Fibroblast of villous mesenchyme (primary cell): Measurements from ENCODE around the gene TMEM147. TPM values are rescaled to one million over a fixed set of nuclear protein-coding genes. Genes with fewer than 3 reads are reported as not detected.
A peak's percentile ranks its signal among the peaks of the same experiment; 100 is the strongest.

Experiments
- DNase-seq: peaks from one replicate; pipeline ENCODE4 v3.0.0-alpha.2; 2010; ENCODE audit warnings: low read depth
- H3K4me3 ChIP-seq: 2 replicates; pipeline ENCODE4 v1.5.1; 2011; ENCODE audit warnings: low read depth, mild to moderate bottlenecking, low read length
- total RNA-seq: library from RNA; depleted of rRNA; stranded (reverse); fragments of >200 nt; gene quantifications from 2 replicates; pipeline ENCODE4 v1.2.3, GENCODE V29; 2012
- TF ChIP-seq, protein P1 (sequence below): IDR thresholded peaks from 2 replicates; pipeline ENCODE4 v1.5.1; 2012; ENCODE audit warnings: low read depth, mild to moderate bottlenecking, low read length; ENCODE audit not compliant: insufficient read depth

Gene TMEM147
- total RNA-seq, 1 donor, result 81.2 TPM

DNA sequence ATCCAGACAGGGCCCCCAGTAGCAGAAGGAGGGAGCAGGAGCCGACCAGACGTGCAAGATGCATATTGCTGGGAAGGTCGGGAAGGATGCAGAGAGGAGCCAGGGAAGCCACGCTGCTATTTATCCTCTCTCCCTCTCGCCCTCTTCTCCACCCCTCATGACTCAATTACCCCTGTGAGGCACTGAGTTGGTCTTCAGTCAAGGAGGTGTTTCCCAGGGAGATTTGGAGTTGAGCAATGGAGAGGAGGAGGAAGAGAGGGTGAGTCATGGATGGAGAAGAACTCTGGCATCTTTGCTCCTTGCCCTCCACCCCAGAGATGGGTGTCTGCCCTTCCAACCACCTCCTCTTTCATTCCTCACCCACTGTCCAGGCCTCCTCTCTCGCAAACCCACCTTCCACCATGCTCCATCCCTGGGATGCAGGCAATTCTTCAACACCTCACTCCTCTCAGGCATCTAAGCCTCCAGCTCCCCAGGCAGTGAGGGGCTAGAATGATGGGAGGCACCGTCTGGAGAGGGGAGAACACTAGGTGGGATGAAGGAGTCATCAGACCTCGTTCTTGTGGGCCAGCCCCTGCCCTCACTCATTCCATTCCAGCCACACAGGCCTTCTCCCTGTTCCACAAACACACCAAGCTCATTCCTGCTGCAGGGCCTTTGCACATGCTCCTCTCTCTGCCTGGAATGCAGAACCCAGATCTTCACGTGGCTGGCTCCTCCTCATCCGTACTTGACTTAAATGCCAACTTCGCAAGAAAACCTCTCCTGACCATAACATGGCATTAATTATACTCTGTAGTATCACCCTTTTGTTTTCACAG is 17.0 kb upstream of the TMEM147 start, which contains the start of gene SBSN:
Gene SBSN, minus strand, starts transcription at position 94 of the 821 bp plus-strand sequence. Its CDS starts 30 bp downstream, at position 64.
- no peak within 1 kb of the TSS for H3K4me3 ChIP-seq
- TF ChIP-seq, protein P1, sequence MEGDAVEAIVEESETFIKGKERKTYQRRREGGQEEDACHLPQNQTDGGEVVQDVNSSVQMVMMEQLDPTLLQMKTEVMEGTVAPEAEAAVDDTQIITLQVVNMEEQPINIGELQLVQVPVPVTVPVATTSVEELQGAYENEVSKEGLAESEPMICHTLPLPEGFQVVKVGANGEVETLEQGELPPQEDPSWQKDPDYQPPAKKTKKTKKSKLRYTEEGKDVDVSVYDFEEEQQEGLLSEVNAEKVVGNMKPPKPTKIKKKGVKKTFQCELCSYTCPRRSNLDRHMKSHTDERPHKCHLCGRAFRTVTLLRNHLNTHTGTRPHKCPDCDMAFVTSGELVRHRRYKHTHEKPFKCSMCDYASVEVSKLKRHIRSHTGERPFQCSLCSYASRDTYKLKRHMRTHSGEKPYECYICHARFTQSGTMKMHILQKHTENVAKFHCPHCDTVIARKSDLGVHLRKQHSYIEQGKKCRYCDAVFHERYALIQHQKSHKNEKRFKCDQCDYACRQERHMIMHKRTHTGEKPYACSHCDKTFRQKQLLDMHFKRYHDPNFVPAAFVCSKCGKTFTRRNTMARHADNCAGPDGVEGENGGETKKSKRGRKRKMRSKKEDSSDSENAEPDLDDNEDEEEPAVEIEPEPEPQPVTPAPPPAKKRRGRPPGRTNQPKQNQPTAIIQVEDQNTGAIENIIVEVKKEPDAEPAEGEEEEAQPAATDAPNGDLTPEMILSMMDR, result no peak
- peak; percentile 42 for DNase-seq

DNA sequence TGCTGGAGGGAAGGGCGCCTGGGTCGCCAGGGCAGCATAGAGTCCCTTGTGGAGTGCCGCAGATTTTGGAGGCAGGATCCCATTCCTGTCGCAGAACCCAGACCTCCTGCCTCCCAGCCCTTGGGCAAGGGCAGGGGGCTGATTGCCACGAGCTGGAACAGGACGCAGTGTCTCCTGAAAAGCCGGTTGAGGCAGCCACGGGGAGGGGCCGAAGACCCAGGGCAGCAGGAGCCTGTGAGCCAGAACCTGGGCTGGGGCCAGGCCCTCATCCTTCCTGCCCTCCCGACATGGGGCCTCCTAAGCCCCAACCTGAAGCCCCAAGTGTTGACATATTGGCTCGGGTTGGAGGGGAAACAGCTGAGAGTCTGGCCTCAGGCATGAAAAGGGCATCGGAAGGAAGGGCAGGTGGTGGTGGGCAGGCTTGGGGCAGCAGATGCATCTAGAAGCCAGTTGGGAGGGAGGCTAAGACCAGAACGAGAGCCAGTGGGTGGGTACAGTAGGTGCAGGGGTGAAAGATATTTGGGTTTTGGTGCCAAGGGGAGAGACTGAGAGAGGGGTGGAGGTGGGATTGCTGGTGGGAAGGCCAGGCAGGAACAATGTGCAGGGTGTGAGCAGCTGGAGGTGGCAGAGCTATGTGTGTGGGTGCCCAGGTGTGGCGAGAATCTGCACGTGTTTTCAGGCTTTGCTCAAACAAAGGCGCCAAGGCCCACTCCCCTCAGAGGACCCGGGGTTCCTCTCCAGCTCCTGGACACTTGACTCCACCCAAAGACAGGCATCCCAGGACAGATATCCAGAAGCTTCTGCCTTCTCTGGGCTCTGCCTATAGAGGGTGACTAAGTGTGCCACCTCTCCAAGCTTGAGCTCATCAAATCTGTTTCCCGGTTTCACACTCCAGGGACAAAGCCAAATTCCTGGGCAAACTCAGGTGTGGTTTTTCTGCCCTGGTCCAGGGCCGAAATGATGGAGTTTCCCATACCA is 15.9 kb upstream of the TMEM147 start:
- DNase-seq, result no peak
- no peak overlapping the region for H3K4me3 ChIP-seq
- TF ChIP-seq, protein P1, result no peak

DNA sequence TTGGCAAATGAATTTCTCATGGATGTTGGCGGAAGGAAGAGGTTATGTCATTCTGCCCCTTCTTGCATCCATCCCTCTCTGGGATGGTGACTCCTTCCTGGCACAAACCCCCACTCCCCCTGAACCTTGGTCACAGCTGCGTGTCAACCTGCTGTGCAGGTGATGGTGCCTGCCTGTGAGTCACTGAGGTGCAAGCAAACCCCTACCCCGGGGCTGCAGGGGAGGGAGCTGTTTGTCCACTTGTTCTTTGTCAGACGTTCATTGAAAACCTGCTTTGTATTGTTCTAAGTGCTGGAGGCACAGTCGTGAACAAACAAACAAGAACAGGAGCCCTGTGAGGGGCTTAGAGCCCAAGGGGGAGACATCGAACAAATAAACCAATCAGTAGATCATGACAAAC is 14.1 kb upstream of the TMEM147 start:
- TF ChIP-seq, protein P1, result no peak
- no peak for DNase-seq
- H3K4me3 ChIP-seq, result no peak overlapping the region

DNA sequence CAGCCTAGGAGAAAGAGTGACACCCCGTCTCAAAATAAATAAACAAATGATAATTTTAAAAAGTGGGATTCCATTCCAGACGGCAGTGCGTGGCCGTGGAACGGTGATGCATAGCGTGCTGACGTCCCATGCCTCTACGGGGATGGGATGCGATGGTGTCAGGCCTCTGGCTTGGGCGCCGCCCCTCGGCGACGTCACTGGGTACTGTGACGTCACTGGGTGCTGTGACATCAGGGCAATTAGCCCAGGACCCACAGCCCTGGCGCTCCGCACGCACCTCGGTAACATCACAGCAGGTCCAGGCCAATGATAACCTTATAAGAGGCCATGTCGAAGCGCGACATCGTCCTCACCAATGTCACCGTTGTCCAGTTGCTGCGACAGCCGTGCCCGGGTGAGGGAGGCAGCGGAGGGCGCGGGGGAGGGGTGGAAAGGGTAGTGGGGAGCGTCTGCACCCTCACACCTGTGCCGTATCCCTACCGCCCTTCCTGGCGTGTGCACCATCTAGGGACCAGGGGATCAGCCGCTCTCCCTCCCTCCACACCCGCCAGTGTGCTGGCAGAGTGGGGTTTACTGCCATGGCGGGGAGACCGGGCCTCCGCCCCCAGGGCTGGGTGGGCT is 12.1 kb upstream of the TMEM147 start, which contains the start of gene GAPDHS:
Gene GAPDHS, plus strand, starts transcription at position 256 of the 621 bp plus-strand sequence. Its CDS starts 72 bp downstream, at position 328.
- no peak within 1 kb of the TSS for H3K4me3 ChIP-seq
- TF ChIP-seq, protein P1, result no peak
- no peak for DNase-seq

DNA sequence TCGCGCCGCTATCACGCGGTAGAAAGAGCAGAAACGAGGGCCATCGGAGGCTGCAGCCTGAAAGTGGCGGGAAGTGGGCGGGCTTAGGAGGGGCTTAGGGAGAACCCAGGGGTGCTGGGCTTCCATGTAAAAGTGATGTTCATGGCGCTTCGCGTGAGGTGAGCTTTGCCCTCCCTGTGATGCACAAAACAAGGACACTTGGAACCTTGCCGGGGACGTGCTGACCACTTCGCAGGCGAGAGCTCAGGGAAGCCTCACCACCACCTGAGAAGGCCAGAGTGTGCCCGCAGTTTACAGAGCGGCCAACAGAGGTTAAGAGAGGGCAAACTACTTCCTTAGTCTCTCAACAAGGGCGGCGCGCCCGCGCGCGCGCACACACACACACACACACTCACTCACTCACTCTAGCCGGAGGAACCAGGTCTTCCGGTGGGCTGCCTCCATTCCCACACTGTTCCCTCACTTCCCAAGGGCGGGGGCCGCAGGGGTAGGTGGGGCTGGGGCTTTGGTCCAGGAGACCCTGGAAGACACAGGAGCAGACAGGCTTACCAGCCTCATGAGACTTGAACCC is 11.5 kb upstream of the TMEM147 start:
- TF ChIP-seq, protein P1, result no peak
- H3K4me3 ChIP-seq, result no peak overlapping the region
- no peak for DNase-seq
